ENCODE measurements around the gene OCEL1. TPM values are rescaled to one million over a fixed set of nuclear protein-coding genes. Genes with fewer than 3 reads are reported as not detected.

Gene OCEL1
- total and polyA plus RNA-seq, 2 donors (not counting 1 experiment from before 2014, with no cell fraction given): 4.6 to 8.8 TPM

DNA sequence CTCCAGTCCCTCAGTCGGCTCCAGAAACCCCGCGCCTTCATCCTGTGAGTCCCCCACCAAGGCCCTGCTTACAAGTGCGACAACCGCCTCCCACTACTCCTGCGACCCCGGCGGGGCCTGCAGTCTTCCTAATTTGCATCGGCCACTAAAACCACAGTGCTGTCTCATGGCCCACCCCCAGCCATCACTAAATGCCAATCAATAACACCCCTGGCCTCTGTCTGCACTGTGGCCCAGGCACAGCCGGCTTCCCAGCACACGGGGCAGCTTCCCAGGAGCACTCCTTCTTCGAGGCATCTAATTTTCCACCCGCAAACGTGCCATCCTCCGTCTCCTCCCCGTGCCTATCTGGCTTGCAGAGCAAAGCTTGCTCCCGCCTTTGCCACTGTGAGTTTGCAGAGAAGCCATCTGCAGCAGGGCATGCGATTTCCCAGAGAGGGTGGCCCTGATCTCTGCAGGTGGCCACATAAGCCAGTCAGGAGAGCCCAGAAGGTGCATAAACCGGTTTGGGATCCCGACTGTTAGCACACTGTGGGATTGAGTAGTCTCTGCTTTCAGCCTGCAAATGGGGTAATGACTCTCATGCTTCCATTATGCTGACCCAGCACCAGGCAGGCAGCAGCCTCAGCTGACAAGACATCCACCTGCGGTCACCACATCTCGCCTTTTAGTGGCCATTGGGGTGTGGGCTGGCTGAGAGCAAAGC is 44.9 kb upstream of the OCEL1 start:
- no peak overlapping the region for H3K27ac ChIP-seq (ENCODE audit: insufficient read depth, low read length)
- no peaks in the 10 kb centered on the region for H3K9me3 ChIP-seq (ENCODE audit: control insufficient read depth, insufficient read depth, low read depth, low read length)
- H3K79me2 ChIP-seq (ENCODE audit: control insufficient read depth, insufficient read depth, low read length): no peaks in the 10 kb centered on the region
- no peak overlapping the region for H2AFZ ChIP-seq (ENCODE audit: low read length)
- TF ChIP-seq EZH2 (IDR thresholded peaks at IDR 0.05; ENCODE audit: low read length, missing control alignments): no peak
- TF ChIP-seq, protein P1, sequence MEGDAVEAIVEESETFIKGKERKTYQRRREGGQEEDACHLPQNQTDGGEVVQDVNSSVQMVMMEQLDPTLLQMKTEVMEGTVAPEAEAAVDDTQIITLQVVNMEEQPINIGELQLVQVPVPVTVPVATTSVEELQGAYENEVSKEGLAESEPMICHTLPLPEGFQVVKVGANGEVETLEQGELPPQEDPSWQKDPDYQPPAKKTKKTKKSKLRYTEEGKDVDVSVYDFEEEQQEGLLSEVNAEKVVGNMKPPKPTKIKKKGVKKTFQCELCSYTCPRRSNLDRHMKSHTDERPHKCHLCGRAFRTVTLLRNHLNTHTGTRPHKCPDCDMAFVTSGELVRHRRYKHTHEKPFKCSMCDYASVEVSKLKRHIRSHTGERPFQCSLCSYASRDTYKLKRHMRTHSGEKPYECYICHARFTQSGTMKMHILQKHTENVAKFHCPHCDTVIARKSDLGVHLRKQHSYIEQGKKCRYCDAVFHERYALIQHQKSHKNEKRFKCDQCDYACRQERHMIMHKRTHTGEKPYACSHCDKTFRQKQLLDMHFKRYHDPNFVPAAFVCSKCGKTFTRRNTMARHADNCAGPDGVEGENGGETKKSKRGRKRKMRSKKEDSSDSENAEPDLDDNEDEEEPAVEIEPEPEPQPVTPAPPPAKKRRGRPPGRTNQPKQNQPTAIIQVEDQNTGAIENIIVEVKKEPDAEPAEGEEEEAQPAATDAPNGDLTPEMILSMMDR (conservative IDR thresholded peaks at IDR 0.05 in 1 of 2, IDR thresholded peaks at IDR 0.05 in 1 of 2; ENCODE audit: low read depth in 1 of 2, low read length in 2 of 2): no peak
- no peaks in the 10 kb centered on the region for H3K4me1 ChIP-seq (ENCODE audit: control insufficient read depth, extremely low read depth, insufficient read depth, low read length)
- H3K9ac ChIP-seq (ENCODE audit: insufficient read depth, low read length): no peak overlapping the region
- no peaks in the 10 kb centered on the region for H4K20me1 ChIP-seq (ENCODE audit: control insufficient read depth, extremely low read depth, insufficient read depth, low read length)
- no peak overlapping the region for H3K4me2 ChIP-seq (ENCODE audit: extremely low read depth, insufficient read depth, low read length)
- no peaks in the 10 kb centered on the region for H3K27me3 ChIP-seq (ENCODE audit: control insufficient read depth, insufficient read depth, low read length)
- H3K4me3 ChIP-seq (replicated peaks in 1 of 4; ENCODE audit: control extremely low read depth in 1 of 4, insufficient read depth in 1 of 4, low read depth in 3 of 4, low read length in 4 of 4): no peak overlapping the region
- H3K36me3 ChIP-seq (ENCODE audit: control insufficient read depth, insufficient read depth, low read length): peaks cover 25% of the 10 kb centered on the region
- DNase-seq (ENCODE audit: low read depth in 2 of 2): no peak

DNA sequence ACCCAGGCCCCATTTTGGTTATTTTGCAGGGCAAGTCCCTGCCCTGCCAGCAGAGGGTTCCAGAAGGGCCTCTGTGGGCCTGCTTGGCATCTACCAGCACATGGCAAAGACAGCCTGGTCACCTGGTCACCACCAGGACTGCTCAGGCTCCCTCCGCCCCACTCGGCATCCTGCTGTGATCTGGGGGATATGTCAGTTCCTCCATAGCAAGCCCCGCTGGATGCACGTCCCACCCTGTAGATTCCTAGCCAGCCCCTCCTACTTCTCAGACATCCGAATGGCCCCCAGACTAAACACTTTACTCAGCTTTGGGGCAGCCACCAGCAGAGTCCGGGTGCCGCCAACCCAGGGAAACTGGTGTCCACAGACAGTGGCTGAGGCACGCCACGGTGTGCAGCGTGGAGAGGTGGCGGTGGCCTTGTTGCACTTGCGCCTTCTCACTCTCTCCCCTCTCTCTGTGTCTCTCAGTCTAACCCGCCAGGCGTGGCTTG is 42.7 kb upstream of the OCEL1 start:
- no peak for TF ChIP-seq EZH2 (IDR thresholded peaks at IDR 0.05; ENCODE audit: low read length, missing control alignments)
- TF ChIP-seq, protein P1 (conservative IDR thresholded peaks at IDR 0.05 in 1 of 2, IDR thresholded peaks at IDR 0.05 in 1 of 2; ENCODE audit: low read depth in 1 of 2, low read length in 2 of 2): no peak
- DNase-seq (ENCODE audit: low read depth in 2 of 2): no peak
- Histone ChIP-seq H3K79me2 (ENCODE audit: control insufficient read depth, insufficient read depth, low read length) (no peaks in the 10 kb centered on the region), H3K9me3 (ENCODE audit: control insufficient read depth, insufficient read depth, low read depth, low read length) (no peaks in the 10 kb centered on the region), H2AFZ (ENCODE audit: low read length) (no peak overlapping the region), H3K4me1 (ENCODE audit: control insufficient read depth, extremely low read depth, insufficient read depth, low read length) (no peaks in the 10 kb centered on the region), H4K20me1 (ENCODE audit: control insufficient read depth, extremely low read depth, insufficient read depth, low read length) (no peaks in the 10 kb centered on the region), H3K4me2 (ENCODE audit: extremely low read depth, insufficient read depth, low read length) (no peak overlapping the region), H3K9ac (ENCODE audit: insufficient read depth, low read length) (no peak overlapping the region), H3K36me3 (ENCODE audit: control insufficient read depth, insufficient read depth, low read length) (peaks cover 32% of the 10 kb centered on the region), H3K27ac (ENCODE audit: insufficient read depth, low read length) (no peak overlapping the region), H3K4me3 (replicated peaks in 1 of 4; ENCODE audit: control extremely low read depth in 1 of 4, insufficient read depth in 1 of 4, low read depth in 3 of 4, low read length in 4 of 4) (no peak overlapping the region), H3K27me3 (ENCODE audit: control insufficient read depth, insufficient read depth, low read length) (no peaks in the 10 kb centered on the region)

DNA sequence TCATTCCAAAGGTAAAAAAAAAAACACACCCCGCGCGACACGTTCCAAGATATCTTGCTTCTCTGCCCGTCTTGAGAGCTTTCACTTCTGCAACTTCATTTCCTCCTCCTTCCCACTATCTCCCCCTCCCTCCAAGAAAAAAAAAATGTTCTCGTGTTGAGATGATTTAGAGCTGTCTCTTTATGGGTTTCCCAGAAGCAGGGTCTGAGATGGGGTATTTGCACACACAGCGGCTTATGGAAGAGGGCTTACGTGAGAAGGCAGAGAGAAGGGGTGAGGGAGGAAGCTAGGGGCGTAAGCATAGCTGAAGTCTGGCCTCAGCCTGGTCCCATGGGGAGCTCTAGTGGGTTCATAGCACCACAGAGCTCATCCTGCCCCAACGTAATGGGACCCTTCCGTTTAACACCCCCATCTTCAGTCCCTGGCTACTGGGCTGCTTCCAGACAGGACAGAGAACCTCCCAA is 42.1 kb upstream of the OCEL1 start:
- Histone ChIP-seq H3K9me3 (ENCODE audit: control insufficient read depth, insufficient read depth, low read depth, low read length) (no peaks in the 10 kb centered on the region), H3K4me3 (replicated peaks in 1 of 4; ENCODE audit: control extremely low read depth in 1 of 4, insufficient read depth in 1 of 4, low read depth in 3 of 4, low read length in 4 of 4) (no peak overlapping the region), H3K27ac (ENCODE audit: insufficient read depth, low read length) (no peak overlapping the region), H4K20me1 (ENCODE audit: control insufficient read depth, extremely low read depth, insufficient read depth, low read length) (no peaks in the 10 kb centered on the region), H2AFZ (ENCODE audit: low read length) (no peak overlapping the region), H3K4me1 (ENCODE audit: control insufficient read depth, extremely low read depth, insufficient read depth, low read length) (no peaks in the 10 kb centered on the region), H3K9ac (ENCODE audit: insufficient read depth, low read length) (no peak overlapping the region), H3K4me2 (ENCODE audit: extremely low read depth, insufficient read depth, low read length) (no peak overlapping the region), H3K36me3 (ENCODE audit: control insufficient read depth, insufficient read depth, low read length) (peaks cover 32% of the 10 kb centered on the region), H3K79me2 (ENCODE audit: control insufficient read depth, insufficient read depth, low read length) (no peaks in the 10 kb centered on the region), H3K27me3 (ENCODE audit: control insufficient read depth, insufficient read depth, low read length) (no peaks in the 10 kb centered on the region)
- DNase-seq (ENCODE audit: low read depth in 2 of 2): no peak
- no peak for TF ChIP-seq EZH2 (IDR thresholded peaks at IDR 0.05; ENCODE audit: low read length, missing control alignments)
- TF ChIP-seq, protein P1 (conservative IDR thresholded peaks at IDR 0.05 in 1 of 2, IDR thresholded peaks at IDR 0.05 in 1 of 2; ENCODE audit: low read depth in 1 of 2, low read length in 2 of 2): no peak

Data from fibroblast of lung (primary cell).